ENCODE results near the gene MRPL20.
"Not testable (repeated sequence)": the region's sequence is repeated elsewhere in the genome, so short reads cannot be mapped to it uniquely, and the experiment has no call there.

GRCh38 chr1:1455934-1456333 lies 48.8 kb upstream of the MRPL20 start:
- TF ChIP-seq EZH2phosphoT487, EZH2 (IDR thresholded peaks at IDR 0.05): not testable (repeated sequence)

Measured in neural progenitor cell (in vitro differentiated cells).